GM21390 (cell line): Measurements from ENCODE around the gene RNU1-2.
"Not testable (repeated sequence)": the region's sequence is repeated elsewhere in the genome, so short reads cannot be mapped to it uniquely, and the experiment has no call there.

ENCODE experiments used
- ATAC-seq: cut with Tn5 transposase; IDR thresholded peaks from one replicate; pipeline ENCODE4 v1.9.1; 2021; ENCODE audit not compliant: unreplicated experiment

The RNU1-2 gene

DNA sequence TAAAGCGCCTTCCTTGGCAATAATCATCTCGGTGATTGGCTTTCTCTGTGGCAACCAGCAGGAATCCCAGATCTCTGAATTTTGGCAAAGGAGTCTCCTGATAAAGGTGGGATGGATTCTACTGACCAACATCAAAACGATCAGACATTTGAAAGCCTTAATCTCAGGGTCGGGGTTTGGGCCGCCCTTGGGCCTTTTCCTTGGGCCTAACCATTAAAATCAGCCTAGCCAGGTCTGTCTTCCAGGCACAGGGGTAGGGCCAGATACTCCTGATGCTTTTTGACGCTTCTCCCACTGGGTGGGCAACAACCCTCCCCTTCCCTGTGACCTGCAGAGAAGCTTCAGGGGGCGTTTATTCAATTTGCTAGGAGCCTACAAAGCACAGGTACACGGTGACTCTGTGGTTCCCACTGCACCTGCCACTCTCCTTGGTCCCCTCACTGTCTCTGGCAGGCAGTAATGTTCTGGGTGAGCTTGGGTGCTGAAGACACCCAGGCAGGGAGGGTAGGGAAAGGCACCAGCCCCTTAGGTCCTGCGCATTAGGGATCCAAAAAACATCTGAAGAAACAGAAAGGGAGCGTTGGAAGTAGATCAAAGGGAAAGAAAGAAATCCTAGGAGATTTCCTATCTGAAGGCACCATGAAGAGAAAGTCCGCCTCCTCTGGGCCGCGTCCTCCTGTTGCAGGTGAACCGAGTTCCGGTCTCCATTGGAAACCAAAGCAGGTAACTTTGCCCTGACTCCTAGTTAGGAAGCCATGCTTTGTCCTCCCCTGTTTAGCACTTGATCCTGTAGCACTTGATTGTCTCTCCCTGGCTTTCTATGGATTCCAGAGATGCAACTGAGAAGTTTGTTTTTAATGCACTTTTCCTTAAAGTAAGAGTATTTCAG is 12.3 kb downstream of the RNU1-2 start:
- no peak for ATAC-seq

DNA sequence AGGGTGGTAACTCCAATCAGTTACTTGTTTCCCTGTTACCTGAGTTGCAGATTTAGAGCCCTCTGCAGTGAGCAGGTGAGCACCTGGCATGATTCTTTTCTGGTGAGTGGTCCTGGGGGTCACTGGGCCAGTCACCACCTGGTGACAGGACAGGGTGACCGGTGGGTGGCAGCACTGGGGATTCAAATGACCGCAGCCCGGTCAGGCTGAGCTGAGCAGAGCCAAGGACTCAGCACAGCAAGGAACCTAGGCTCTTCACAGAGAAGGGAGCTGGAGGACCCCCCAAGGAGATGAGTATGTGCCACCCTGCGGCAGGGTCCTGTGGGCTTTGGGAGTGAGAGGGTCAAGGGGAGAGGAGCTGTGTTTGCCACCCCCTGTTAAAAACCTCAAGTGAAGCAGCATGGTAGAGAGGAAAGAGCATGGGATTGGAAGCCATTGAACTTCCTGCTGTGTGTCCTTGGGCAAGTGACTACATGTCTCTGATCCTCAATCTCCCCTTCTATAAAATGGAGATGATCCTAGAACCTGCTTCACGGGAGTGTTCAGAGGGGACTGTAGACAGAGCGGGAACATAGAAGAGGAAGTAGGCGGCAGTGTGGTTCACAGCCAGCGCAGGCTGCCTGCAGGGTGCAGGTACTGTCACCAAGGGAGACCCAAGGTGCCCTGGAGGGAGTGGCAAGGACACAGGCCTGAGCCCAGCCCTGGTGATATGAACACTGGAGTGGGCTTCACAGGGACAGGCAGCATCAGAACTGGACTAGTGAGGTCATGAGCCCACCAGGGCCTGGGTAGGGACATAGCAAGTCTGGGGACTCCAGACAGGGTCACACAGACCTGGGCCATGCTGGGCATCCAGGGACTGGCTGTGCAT is 16.3 kb downstream of the RNU1-2 start:
- ATAC-seq, result not testable (repeated sequence)

DNA sequence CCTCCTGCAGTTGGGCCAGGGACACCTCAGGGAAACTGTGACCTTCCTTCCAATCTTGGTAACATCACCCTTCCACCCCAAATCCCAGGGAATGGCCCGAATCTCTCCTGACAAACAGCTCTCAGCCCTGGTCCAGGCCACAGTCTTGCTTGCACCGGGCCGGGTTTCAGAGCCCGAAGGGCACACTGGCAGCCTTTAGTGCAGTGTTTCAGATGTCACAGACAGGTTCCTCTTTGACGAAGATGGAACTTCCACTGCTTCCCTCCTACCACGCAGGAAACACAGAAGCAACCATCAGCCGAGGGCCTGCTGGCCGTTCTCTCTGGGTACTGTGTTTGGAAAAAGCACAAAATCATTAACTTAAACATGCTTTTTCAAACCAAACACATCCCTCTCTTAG is 17.0 kb downstream of the RNU1-2 start:
- not testable (repeated sequence) for ATAC-seq

DNA sequence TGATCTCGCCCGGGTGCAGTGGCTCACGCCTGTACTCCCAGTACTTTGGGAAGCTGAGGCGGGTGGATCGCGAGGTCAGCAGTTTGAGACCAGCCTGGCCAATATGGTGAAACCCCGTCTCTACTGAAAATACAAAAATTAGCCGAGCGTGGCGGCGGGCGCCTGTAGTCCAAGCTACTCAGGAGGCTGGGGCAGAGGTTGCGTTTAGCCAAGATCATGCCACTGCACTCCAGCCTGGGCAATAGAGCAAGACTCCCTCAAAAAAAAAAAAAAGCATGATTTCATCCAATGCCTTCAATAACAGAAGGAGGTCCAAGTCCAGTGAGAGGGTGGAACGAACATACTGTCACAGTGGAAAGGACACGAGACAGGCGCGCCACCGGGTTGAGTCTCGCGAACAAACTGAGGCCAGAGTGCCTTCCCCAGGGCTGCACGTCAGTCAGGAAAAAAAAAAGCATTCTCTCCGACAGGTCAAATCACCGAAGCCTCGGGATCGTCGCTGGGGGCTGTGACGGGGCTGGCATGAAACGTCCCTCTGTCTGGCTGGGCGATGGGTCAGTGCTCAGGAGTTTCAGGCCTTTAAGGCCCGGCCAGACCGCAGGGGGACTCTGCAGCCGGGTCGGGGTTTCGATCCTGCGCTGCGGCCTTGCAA is 17.5 kb downstream of the RNU1-2 start:
- no peak for ATAC-seq

DNA sequence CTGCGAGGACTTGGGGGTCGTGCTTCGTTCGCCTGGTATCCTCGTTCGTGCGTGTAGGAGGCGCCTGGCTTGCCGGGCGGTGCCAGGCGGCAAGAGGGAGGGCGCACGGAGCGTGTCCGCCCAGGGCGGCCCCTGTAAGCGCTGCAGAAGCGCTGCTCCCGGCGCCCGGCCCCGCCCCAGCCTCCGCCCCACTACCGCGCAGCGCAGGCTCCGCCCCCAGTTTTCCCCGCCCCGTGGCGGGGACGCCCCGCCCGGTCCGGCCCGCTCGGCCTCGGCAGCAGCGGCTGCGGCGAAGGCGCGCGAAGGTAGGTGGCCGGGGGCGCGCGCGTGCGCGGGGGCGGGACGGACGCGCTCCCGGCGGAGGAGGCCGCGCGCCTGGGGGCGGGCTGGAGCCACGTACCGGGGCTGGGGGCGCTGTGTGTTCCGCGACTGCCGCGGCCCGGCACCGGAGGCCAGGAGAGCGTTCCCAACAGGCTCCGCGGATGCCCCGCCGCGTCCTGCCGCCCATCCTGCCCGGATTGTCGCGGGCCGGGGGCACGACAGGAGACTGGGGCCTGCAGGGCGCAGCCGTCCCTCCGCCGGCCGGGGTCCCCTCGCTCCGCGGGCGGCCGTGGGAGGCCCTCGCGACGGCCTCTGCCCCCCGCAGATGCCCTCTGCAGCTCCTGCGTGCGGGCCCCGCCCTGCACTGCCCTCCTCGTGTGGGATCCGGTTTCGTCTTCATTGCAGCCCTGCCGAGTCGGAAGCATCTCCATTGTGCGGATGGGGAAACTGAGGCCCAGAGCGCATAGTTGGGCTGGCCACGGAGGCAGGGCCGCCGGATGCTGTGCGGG is 18.3 kb downstream of the RNU1-2 start:
- ATAC-seq, result peak; percentile 83

DNA sequence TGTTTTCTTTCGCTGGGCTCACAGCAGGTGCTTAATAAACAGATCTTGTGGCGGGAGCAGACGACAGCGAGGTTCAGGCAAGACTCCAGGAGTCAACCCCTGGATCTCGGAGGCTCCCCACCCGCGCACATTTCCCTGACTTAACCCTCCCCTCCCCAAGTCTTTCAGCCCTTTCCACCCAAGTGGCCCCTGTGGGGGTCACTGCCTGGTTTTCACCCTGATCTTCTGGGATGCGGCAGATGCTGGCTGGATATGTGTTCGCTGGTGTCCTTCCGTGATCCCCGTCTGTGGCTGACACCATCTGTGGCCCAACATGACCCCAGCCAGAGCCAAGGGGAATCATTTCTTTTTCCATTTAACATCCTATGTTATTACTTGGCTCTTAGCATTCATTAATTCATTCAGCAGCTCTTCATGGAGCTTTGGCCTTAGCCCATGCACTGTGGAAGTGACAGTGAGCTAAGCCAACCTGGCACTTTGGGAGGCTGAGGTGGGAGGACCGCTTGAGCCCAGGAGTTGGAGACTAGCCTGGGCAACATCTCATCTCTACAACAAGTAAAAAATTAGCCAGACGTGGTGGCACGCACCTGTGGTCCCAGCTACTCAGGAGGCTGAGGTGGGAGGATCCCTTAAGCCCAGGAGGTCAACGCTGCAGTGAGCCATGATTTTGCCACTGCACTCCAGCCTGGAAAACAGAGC is 19.3 kb downstream of the RNU1-2 start:
- not testable (repeated sequence) for ATAC-seq

DNA sequence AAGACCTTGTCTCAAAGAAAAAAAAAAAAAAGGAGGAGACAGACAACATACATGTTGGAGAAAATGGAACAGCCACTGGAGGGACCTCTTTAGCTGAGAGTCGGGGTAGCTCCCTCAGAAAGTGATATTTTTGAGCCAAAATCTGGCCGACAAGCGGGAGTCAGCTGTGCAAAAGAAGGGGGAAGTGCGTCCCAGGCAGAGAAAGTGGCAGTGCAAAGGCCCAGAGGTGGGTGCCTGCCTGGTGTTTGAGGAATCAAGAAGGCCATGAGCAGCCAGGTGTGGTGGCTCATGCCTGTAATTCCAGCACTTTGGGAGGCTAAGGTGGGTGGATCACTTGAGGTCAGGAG is 19.8 kb downstream of the RNU1-2 start:
- ATAC-seq, result no peak

DNA sequence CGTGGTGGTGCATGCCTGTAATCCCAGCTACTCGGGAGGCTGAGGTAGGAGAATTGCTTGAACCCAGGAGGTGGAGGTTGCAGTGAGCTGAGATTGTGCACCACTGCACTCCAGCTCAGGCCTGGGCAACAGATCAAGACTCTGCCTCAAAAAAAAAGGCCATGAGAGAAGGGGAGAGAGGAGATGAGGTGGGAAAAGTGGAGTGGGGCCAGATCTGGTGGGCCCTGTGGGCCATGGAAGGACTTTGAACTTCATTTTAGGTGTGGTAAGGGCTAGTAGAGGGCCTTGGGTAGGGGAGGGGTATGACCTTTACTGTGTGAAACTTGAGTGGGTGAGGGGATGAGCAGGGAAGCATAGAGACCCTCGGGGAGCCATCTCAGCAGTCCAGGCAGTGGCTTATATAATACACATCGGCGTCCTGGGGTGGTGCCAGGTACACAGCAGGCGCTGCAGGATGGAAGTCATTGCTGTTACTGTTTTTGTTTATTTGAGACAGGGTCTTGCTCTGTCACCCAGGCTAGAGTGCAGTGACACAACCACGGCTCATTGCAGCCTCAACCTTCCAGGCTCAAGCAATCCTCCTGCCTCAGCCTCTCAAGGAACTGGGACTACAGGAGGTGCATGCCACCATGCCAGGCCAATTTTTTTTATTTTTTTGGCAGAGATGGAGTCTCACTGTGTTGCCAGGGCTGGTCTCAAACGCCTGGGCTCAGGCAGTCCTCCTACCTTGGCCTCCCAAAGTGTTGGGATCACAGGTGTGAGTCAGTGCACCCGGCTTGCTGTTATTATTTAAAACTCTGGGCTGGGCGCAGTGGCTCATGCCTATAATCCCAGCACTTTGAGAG is 20.5 kb downstream of the RNU1-2 start:
- not testable (repeated sequence) for ATAC-seq

DNA sequence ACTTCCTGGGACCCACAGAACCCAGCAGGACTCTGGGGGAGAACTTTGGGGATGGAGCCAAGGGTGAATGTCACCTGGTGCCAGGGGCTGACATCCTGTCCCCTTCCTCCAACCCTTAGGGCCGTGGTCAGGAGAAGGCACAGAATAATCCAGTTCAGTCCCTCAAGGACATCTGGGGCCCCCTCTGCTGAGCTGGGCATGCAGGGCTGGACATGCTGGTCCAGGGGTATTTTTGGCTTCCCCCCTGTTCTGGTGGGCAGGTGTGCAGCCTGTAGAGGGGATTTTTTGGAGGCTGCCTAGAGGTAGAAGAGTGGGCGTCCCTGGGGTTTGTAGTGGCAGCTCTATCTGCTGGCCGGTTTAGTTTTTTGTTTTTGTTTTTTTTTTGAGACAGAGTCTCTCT is 22.6 kb downstream of the RNU1-2 start:
- ATAC-seq, result no peak

DNA sequence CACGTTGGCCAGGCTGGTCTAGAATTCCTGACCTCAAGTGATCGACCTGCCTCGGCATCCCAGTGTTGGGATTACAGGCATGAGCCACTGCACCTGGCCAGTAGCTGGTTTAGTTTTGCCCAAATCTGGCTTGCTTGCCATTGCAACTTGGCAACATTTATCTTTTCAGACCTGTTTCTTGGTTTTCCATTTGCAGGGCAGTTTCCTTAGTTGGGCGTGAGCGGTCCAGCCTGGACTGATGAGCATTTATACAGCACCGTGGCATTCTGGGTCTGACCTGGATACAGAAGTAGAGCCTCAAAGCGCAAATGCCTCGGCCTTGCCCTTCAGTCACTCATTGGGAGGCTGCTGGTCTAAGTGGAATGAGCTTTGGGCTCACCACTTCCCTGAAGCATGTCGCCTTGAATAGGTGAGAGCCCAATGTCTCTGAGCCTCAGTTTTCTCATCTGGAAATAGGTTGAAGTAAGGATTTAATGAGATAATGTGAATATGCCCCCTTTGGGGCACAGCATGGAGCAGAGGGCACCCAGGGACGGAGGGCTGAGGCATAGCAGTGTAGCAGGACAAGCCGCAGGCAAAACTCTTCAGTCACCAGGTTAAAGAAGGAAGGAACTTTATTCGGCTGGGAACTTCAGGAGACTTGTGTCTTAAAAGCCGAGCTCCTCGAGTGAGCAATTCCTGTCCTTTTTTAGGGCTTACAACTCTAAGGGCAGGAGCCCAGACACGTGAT is 23.3 kb downstream of the RNU1-2 start:
- ATAC-seq, result not testable (repeated sequence)

DNA sequence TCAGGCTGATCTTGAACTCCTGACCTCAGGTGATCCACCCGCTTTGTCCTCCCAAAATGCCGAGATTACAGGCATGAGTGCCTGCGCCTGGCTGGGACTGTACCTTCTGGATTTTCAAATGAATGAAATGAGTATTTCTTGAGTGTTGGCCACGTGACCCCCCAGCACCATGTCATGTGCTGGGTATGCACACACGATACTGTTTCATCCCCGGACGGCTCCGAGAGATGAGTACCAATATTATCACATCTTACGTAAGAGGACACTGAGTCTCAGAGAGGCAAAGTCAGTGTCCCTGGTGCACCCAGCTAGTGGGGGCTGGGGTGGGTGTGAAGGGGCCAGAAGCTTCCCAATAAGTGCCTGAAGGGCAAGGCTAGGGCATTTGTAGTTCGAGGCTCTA is 25.2 kb downstream of the RNU1-2 start:
- ATAC-seq, result no peak

DNA sequence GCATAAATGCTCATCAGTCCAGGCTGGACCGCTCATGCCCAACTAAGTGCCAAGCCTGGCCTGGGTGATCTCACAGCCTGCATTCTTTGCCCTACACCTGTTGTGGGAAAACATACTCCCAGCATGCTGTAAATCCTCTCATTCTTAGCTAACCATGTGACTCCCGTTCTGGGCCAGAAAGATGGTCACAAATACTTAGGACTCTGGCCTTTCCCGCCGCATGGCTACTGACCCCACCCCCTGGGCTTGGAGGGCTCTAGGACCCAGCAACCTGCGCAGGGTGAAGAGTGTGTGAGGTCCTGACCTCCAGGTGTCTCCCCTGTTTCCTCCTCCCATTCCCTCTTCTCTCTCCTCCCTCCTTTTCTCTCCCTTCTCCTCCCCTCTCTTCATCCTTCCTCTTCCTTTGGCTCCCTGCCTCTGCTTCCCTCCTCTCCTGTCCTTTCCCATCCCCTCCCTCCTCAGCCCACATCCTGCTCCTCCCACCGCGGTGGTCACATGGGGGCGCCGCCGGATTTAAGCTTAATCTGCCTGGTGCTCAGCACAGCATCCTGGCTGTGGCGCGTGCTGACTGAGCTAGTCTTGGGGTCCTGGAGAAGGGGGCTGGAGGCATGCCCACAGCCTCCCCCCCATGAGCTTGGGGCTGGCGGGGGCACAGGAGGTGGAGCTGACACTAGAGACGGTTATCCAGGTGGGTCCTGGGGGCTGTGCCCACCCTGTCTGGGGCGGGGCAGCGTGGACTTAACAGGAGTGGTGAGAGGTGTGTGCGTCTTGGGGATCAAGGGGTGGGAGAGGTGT is 25.8 kb downstream of the RNU1-2 start, which contains the start of gene CROCC:
CROCC (plus strand) TSS at position 541 of the 795 bp plus-strand sequence; CDS start at position 629, 88 bp downstream.
- ATAC-seq, result no peak

DNA sequence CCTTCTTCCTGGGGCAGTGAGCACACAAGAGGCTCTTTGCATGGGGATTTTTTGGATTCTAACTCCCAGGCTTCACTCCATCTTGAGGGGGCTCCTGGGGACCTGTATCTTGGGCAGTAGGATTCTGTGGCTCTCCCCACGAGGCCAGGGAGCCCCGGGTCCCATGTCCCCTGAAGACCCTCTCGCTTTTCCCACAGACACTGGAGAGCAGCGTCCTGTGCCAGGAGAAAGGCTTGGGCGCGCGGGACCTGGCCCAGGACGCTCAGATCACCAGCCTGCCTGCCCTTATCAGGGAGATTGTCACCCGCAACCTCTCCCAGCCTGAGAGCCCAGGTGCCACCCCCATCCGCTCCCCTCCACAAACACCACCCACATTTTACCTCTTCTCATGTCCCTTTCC is 26.7 kb downstream of the RNU1-2 start:
- ATAC-seq, result no peak

DNA sequence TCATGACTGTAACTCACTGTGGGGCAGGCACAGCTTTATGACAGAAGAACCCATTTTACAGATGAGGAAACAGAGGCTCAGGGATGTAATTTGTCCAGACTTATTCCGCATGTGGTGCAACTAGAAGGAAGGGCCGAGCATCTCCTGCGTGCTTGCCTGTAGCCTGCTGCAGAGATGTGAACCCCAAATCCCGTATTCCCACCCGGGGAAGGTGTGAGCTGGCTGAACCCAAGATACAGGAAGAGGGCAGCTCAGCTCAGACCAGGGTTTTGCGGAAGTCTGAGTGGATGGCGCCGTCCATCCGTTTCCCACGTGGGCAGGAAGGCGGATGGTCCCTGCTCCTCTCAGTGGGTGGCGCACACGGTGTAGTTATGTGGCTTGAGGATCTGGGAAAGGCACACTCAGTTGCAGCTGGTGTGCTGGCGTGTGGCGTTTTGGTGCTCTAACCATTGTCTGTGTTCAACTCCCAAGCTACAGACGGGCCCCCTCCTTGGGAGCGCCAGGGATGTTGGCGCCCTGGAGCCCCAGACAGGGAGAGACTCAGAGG is 27.2 kb downstream of the RNU1-2 start:
- ATAC-seq, result no peak

DNA sequence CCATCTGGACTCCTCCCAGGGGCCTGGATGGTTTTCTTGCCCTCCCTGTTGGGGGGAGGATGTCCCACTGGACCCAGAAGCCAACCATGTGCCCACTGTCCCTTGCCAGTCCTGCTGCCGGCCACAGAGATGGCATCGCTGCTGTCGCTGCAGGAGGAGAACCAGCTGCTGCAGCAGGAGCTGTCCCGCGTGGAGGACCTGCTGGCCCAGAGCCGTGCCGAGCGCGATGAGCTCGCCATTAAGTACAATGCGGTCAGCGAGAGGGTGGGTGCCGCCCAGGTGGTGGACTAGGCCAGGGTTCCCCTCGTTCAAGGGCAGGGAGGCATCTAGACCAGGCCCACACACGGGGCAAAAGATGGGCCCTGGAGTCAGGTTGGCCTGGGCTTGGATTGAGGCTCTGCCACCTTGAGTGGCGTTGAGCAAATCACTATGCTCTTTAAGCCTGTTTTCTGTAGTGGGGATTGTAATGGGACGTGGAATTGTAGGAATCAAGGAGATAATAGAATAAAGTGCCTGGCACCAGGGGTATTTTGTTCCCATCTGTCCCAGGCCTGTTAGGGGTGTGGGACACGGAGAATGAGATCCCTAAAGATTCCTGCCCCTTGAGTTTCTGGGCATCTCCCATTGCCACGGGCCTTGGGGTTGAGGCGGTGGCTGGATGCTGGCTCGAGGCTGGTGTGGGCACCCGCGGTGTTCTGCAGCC is 28.6 kb downstream of the RNU1-2 start:
- no peak for ATAC-seq

DNA sequence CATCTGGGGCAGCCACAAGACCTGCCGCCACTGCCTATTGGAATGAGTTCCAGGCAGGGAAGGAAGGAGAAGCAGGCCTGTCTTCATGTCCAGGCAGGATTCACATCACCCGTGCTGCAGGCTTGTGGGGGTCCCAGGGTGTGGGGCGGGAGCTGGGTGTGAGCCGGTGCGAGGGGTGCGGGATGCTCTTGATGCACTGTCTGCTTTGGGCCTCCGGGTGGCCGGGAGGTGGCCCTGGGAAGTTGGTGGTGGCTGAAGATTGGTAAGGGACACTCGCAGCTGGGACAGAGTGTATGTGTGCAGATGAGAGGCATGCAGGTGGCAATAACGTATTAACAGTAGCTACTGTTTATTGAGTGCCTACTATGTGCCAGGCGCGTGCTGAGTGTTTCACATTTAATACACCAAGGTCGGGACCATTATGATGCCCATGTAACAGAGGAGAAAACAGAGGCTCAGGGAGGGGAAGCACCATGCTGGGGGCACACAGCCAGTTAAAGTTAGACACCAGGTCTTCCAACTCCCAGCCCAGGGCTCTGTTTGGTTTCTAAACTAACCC is 29.2 kb downstream of the RNU1-2 start:
- ATAC-seq, result no peak
